ENCODE data around the gene PHYHD1.

The PHYHD1 gene

DNA sequence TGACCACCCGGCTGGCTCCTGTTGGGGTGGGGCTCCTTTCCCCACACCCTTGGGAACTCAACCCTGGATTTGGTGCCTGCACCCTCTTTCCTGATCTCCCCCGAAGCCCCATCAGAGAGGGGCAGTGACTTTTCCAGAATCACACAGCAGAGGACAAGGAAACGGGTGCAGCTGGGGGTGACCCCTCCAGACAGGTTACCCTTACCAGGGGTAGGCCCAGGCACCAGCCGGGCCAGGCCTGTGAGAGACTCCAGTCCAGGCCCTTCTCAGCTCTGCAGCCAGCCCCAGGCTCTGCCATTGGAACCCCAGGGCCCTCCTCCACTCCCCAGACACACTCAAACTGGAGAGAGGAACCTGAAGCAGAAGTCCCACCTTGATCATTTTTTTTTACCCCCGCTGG is 19.0 kb upstream of the PHYHD1 start:
- no peak for DNase-seq

DNA sequence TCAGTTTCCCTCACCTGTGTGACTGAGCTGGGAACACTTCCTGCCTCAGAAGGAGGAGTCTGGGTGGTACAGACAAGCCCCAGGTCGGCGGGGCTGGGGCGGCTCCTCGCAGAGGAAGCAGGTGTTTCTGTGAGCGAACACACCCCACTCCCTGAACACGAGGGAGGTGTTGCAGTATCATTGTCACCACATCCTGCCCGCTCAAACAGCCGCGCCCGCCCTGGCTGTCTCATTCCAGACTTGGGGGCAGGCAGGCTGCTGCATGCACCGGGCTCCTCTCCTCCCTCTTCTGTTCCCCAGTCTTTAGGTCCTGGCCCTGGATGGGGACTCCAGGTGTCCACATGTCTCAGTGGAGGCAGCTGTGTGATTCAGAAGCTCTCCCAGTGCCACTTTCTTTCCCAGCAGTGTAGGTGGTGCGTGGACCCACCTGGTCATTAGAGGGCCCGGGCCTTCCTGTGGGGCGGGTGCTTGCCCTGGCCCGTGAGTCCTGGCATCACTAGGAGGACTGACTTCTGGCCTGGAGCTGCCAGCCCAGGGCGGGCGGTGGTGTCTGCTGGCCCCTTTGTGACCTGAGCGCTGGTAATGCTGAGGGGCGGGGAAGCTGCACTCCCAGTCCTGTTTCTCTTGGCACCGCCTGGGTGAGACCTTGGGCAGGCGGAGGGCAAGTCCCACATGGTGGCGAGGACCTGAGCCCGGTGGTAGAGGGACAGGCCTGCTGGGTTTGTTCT is 18.3 kb upstream of the PHYHD1 start:
- no peak for DNase-seq

DNA sequence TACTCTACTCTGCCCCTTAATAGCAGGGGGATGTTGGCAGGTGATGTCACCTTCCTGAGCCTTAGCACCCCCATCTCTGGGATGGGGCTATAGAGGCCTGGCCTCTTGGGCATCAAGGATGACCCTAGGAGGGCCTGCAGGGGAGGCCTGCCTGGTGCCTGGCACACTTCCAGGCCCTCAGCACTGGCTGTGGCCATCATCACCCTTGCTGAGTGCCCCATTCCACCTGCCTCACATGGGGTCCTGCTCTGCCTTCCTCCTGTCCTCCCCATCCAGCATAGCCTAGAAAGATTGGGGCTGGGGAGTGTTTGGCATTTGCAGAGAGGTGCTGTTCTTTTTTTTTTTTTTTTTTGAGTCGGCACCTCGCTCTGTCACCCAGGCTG is 17.7 kb upstream of the PHYHD1 start:
- DNase-seq: no peak

GRCh38 chr9:128903871-128904620 is 16.7 kb upstream of the PHYHD1 start:
- no peak for DNase-seq

DNA sequence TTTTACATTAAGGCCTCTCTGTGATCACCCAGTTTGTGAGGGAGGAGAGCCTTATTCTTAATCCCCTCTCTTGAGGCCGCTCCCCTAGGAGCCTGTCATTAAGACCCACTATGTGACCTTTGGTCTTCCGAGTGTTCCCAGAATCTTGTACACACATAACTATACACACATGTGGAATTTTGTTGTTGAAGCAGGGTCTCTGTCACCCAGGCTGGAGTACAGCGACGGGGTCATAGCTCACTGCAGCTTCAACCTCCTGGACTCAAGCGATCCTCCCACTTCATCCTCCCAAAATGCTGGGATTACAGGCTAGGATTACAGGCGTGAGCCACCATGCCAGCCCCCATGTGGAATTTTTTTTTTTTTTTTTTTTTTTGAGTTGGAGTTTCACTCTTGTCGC is 14.8 kb upstream of the PHYHD1 start:
- no peak for DNase-seq

- DNase-seq: no peak
These were observed 14.0 kb upstream of the PHYHD1 start for GRCh38 chr9:128906741-128907140.

GRCh38 chr9:128908372-128908771 is 12.4 kb upstream of the PHYHD1 start:
- DNase-seq: no peak

DNA sequence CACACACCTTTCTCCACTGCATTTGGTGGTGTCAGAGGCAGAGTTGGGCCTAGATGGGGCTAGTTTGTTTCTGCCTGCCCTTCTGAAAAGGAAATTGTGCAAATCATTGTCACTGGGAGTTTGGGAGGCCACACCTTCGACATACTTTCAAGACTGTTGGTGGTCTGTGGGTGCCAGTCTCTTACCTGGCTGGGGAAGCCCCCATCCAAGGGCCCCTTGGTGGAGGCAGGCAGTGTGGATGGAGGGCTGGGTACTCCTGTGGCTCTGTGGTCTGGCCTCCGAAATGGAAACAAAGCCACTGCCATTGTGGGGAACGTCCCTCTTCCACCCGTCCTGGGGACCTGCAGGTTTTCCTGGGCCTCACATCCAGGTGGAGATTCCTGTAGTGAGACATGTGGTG is 10.9 kb upstream of the PHYHD1 start:
- DNase-seq: no peak

- no peak for DNase-seq
These were observed 9.9 kb upstream of the PHYHD1 start for GRCh38 chr9:128910906-128911305.

DNA sequence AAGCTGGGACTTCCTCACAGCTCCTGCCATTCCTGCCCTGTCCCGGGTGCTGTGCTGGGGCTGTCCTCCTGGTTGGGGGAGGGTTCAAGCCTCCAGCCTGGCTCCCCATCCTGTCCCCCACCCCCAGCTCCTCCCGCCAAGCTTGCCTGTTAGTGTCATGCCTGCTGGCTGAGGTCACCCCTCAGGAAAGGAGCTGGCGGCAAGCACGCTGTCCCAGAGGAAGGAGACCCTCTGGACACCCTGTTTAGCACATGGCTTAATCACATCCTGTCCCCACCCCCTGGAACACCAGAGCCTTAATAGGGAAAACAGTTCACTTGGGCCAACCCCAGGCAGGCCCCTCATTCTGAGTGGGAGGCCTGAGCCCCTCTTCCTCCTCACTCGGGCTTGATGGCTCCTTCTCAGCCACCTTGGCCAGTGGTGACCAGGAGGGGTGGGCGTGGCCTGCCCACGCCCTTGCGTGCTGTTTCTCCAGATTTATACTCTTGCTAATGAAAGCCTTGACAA is 9.2 kb upstream of the PHYHD1 start:
- DNase-seq: no peak

- no peak for DNase-seq
These were observed 8.4 kb upstream of the PHYHD1 start for GRCh38 chr9:128912270-128912853.

DNA sequence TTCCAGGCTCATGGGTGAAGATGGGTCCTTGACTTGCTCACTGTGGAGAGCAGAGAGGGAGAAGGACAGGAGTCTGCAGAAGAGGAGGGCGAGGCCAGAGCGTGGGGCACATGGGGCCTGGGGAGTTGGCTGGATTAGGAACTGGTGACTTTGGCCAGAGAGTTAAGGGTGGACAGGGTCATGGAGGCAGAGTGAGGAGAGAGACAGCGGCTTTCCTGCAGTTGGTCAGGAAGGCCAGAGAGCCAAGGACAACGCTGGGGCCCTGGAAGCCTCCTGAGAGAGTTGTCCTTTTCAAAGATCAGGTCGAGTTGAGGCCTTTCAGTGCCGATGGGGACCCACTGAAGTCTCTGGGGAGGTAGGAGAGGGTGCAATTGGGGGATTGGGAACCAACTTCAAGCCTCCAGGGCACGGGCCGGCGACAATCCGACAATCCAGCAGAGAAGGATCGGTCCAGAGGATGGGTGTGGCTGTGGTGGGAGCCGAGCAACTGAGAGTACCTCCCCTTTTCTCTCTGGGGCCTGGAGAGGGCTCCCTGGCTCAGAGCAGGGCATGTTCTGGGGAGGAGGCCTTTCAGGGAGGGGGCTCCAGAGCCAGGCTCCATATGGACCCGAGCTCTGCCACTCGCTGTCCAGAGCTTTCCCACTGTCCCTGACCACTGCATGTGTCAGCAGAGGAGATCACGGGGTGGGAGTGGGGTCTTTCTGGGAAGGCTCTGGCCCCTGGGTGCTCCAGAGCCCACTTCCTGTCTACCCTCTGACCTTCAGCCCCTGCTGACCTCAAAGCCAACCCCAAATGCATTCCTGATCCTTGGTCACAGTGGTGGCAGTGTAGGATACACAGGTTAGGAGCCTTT is 7.5 kb upstream of the PHYHD1 start:
- no peak for DNase-seq

DNA sequence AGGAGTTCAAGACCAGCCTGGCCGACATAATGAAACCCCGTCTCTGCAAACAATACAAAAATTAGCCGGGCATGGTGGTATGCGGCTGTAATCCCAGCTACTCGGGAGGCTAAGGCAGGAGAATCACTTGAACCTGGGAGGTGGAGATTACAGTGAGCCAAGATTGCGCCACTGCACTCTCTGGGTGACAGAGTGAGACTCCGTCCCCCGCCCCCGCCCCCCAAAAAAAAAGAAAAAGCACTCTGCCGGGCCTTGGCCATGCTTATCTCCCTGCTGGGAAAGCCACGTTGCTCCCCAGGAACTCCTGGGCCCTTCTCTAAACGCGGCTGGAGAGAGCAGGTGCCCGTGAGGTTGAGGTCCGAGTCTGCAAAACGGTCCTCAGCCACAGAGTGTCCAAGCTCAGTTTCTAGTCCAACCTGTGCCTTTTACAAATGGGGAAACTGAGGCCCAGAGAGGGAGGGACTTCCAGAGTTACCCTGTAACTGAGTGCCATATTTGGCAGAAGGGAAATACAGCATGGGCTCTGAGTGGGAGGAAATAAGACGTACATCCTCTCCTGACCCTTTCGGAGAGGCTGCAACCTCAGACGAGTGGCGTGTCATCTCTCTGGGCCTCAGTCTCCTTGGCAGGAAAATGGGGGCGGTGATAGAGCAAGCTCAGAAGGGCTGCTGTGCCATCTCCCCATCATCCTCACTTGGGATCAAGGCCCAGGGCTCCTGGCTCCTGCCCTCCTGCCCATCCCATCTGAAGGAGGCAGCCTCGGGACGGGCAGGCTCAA is 6.6 kb upstream of the PHYHD1 start:
- DNase-seq: no peak

- DNase-seq: no peak
These were observed 4.6 kb upstream of the PHYHD1 start for GRCh38 chr9:128916204-128916603.

DNA sequence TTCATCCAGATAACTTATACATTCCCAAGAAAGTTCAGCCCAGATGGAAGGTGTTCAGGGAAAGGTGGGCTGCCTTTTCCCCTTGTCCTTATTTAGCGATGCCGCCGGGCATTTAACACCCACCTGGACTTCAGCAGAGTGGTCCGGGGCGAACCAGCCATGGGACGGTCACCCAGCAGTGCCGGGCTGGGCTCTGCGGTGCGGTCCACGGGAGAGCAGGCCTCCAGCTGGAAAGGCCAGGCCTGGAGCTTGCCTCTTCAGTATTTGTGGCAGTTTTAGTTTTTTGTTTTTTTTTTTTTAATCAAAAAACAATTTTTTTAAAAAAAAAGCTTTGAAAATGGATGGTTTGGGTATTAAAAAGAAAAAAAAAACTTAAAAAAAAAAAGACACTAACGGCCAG is 4.0 kb upstream of the PHYHD1 start:
- DNase-seq: no peak

GRCh38 chr9:128917151-128917849 is 3.5 kb upstream of the PHYHD1 start:
- DNase-seq: peak; percentile 37 to 74

GRCh38 chr9:128918921-128919320 is 1.9 kb upstream of the PHYHD1 start:
- DNase-seq: no peak

- DNase-seq: no peak
These were observed 1.2 kb upstream of the PHYHD1 start for GRCh38 chr9:128919402-128920089.

- DNase-seq: no peak
These were observed 1.3 kb downstream of the PHYHD1 start for GRCh38 chr9:128921881-128922763.

GRCh38 chr9:128923493-128923883 is 2.7 kb downstream of the PHYHD1 start:
- DNase-seq: no peak
